ENCODE measurements around the gene CSPG4.
"Not testable (repeated sequence)": the region's sequence is repeated elsewhere in the genome, so short reads cannot be mapped to it uniquely, and the experiment has no call there.

CSPG4 gene

DNA sequence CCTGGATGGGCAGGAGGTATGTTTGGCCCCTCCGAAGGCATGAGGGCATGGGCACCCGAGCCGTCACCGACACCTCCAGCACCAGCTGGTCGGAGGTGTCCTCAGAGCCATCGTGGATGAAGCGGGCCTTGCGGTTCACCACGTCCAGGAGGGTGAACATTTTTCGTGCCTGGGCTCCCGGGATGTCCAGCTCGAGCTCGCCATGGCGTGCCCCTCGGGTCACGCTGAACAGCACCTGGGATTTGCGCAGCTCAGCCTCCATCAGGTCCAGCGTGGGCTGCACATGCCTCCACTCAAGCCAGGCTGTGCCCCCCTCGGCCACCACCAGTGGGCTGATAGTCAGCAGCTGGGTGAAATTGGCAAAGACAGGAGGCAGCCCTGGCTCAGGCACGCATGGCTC is 23.2 kb downstream of the CSPG4 start:
- H3K18ac ChIP-seq (ENCODE audit: low read length); H3K4ac ChIP-seq (ENCODE audit: low read length); H3K4me2 ChIP-seq (ENCODE audit: insufficient read depth, low read length, poor library complexity, severe bottlenecking); H4K91ac ChIP-seq (ENCODE audit: low read depth, low read length, poor library complexity); H3K79me1 ChIP-seq (ENCODE audit: low read depth, low read length); H3K9me3 ChIP-seq (replicated peaks in 1 of 2; ENCODE audit: control insufficient read depth in 2 of 2, insufficient read depth in 1 of 2, low read depth in 1 of 2, low read length in 2 of 2); H3K9ac ChIP-seq (ENCODE audit: low read depth, low read length, poor library complexity); H3K4me3 ChIP-seq (ENCODE audit: low read length in 2 of 2); H2BK15ac ChIP-seq (ENCODE audit: low read length); H3K27ac ChIP-seq (replicated peaks; ENCODE audit: low read length); H2AFZ ChIP-seq (ENCODE audit: low read length); H3K36me3 ChIP-seq (replicated peaks in 1 of 2; ENCODE audit: control insufficient read depth in 2 of 2, insufficient read depth in 2 of 2, low read length in 2 of 2); H2AK5ac ChIP-seq (ENCODE audit: low read depth, low read length); H3K23ac ChIP-seq (ENCODE audit: low read depth, low read length, poor library complexity); H3K14ac ChIP-seq (ENCODE audit: low read length); H2BK120ac ChIP-seq (ENCODE audit: low read depth, low read length); H2BK5ac ChIP-seq (ENCODE audit: low read length); H3K27me3 ChIP-seq (ENCODE audit: control insufficient read depth in 3 of 3, insufficient read depth in 3 of 3, low read depth in 1 of 3, low read length in 3 of 3); H4K8ac ChIP-seq (ENCODE audit: low read depth, low read length); DNase-seq (ENCODE audit: low spot score); H2BK12ac ChIP-seq (ENCODE audit: low read length): not testable (repeated sequence)
- no CpG with 5 or more reads among the region's 20 CpGs for WGBS, 2 donors (ENCODE audit: extremely low coverage in 2 of 2, insufficient read length in 2 of 2, insufficient replicate concordance in 1 of 2)
- peaks cover 10% of the 10 kb centered on the region in 2 donors for H3K4me1 ChIP-seq (ENCODE audit: control insufficient read depth in 2 of 2, insufficient read depth in 1 of 2, low read depth in 1 of 2, low read length in 2 of 2)

DNA sequence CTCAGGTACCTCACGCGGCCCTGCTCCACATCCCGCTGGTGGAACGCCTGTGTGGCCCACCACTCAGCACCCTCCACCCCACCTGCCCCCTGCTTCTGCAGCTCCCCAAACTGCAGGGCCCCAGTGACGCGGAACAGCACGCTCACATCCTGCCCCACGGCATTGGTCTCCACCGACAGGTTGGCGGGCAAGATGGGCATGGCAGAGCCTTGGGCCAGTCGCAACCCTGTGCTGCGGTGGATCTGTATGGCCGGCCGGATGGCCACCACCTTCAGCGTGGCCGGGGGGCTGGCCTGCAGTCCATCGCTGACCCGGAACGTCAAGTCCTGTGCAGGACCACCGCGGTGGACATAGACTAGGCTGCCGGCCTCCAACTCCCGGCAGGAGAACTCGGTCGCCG is 23.8 kb downstream of the CSPG4 start:
- peaks cover 2% of the 10 kb centered on the region for H3K79me1 ChIP-seq (ENCODE audit: low read depth, low read length)
- no peak for DNase-seq (ENCODE audit: low spot score)
- H3K4me2 ChIP-seq (ENCODE audit: insufficient read depth, low read length, poor library complexity, severe bottlenecking): no peak overlapping the region
- no peak overlapping the region for H2BK5ac ChIP-seq (ENCODE audit: low read length)
- H3K4me1 ChIP-seq (ENCODE audit: control insufficient read depth in 2 of 2, insufficient read depth in 1 of 2, low read depth in 1 of 2, low read length in 2 of 2): peaks cover 4% of the 10 kb centered on the region in 2 donors
- no peak overlapping the region for H2AFZ ChIP-seq (ENCODE audit: low read length)
- H3K27ac ChIP-seq (replicated peaks; ENCODE audit: low read length): no peak overlapping the region
- no peaks in the 10 kb centered on the region for H3K36me3 ChIP-seq (replicated peaks in 1 of 2; ENCODE audit: control insufficient read depth in 2 of 2, insufficient read depth in 2 of 2, low read length in 2 of 2)
- peak overlapping the region; percentile 28 for H3K18ac ChIP-seq (ENCODE audit: low read length)
- H2BK12ac ChIP-seq (ENCODE audit: low read length): no peak overlapping the region
- no peak overlapping the region for H4K8ac ChIP-seq (ENCODE audit: low read depth, low read length)
- whole genome bisulfite sequencing, 2 donors (ENCODE audit: extremely low coverage in 2 of 2, insufficient read length in 2 of 2, insufficient replicate concordance in 1 of 2): no CpG with 5 or more reads among the region's 26 CpGs
- H3K4me3 ChIP-seq (ENCODE audit: low read length in 2 of 2): no peak overlapping the region
- H3K9ac ChIP-seq (ENCODE audit: low read depth, low read length, poor library complexity): peak overlapping the region; percentile 44
- H2BK120ac ChIP-seq (ENCODE audit: low read depth, low read length): no peak overlapping the region
- H3K27me3 ChIP-seq (ENCODE audit: control insufficient read depth in 3 of 3, insufficient read depth in 3 of 3, low read depth in 1 of 3, low read length in 3 of 3): no peaks in the 10 kb centered on the region
- H3K23ac ChIP-seq (ENCODE audit: low read depth, low read length, poor library complexity): peak overlapping the region; percentile 43
- no peak overlapping the region for H3K4ac ChIP-seq (ENCODE audit: low read length)
- no peak overlapping the region for H4K91ac ChIP-seq (ENCODE audit: low read depth, low read length, poor library complexity)
- no peak overlapping the region for H3K14ac ChIP-seq (ENCODE audit: low read length)
- H2BK15ac ChIP-seq (ENCODE audit: low read length): no peak overlapping the region
- no peaks in the 10 kb centered on the region for H3K9me3 ChIP-seq (replicated peaks in 1 of 2; ENCODE audit: control insufficient read depth in 2 of 2, insufficient read depth in 1 of 2, low read depth in 1 of 2, low read length in 2 of 2)
- H2AK5ac ChIP-seq (ENCODE audit: low read depth, low read length): no peak overlapping the region

DNA sequence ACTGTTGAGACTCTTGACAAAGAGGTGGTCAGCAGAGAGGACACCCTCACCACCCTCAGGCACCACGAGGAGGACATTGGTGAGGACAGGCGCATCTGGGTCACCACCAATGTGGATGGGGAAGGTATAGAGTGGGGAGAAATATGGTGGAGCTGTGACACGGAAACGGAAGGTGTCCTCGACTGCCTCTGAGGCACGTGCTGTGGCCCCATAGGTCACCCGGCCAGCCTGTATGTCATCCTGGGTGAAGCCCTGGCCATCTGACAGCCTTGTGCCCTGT is 24.4 kb downstream of the CSPG4 start:
- H2BK5ac ChIP-seq (ENCODE audit: low read length): no peak overlapping the region
- no peak overlapping the region for H2AK5ac ChIP-seq (ENCODE audit: low read depth, low read length)
- H2BK15ac ChIP-seq (ENCODE audit: low read length): no peak overlapping the region
- no CpG with 5 or more reads among the region's 7 CpGs for WGBS, 2 donors (ENCODE audit: extremely low coverage in 2 of 2, insufficient read length in 2 of 2, insufficient replicate concordance in 1 of 2)
- peaks cover 0 to 4% of the 10 kb centered on the region in 2 donors for H3K4me1 ChIP-seq (ENCODE audit: control insufficient read depth in 2 of 2, insufficient read depth in 1 of 2, low read depth in 1 of 2, low read length in 2 of 2)
- H3K4me2 ChIP-seq (ENCODE audit: insufficient read depth, low read length, poor library complexity, severe bottlenecking): no peak overlapping the region
- H3K23ac ChIP-seq (ENCODE audit: low read depth, low read length, poor library complexity): no peak overlapping the region
- H3K18ac ChIP-seq (ENCODE audit: low read length): no peak overlapping the region
- no peak overlapping the region for H3K27ac ChIP-seq (replicated peaks; ENCODE audit: low read length)
- no peak overlapping the region for H3K4ac ChIP-seq (ENCODE audit: low read length)
- H3K14ac ChIP-seq (ENCODE audit: low read length): no peak overlapping the region
- no peak overlapping the region for H2BK12ac ChIP-seq (ENCODE audit: low read length)
- H3K9ac ChIP-seq (ENCODE audit: low read depth, low read length, poor library complexity): peak overlapping the region; percentile 12
- H2AFZ ChIP-seq (ENCODE audit: low read length): no peak overlapping the region
- H3K27me3 ChIP-seq (ENCODE audit: control insufficient read depth in 3 of 3, insufficient read depth in 3 of 3, low read depth in 1 of 3, low read length in 3 of 3): no peaks in the 10 kb centered on the region
- H3K4me3 ChIP-seq (ENCODE audit: low read length in 2 of 2): peak overlapping the region in 1 of 2 donors; percentile 49
- no peaks in the 10 kb centered on the region for H3K36me3 ChIP-seq (replicated peaks in 1 of 2; ENCODE audit: control insufficient read depth in 2 of 2, insufficient read depth in 2 of 2, low read length in 2 of 2)
- H4K8ac ChIP-seq (ENCODE audit: low read depth, low read length): no peak overlapping the region
- DNase-seq (ENCODE audit: low spot score): no peak
- no peaks in the 10 kb centered on the region for H3K79me1 ChIP-seq (ENCODE audit: low read depth, low read length)
- H4K91ac ChIP-seq (ENCODE audit: low read depth, low read length, poor library complexity): no peak overlapping the region
- H2BK120ac ChIP-seq (ENCODE audit: low read depth, low read length): no peak overlapping the region
- H3K9me3 ChIP-seq (replicated peaks in 1 of 2; ENCODE audit: control insufficient read depth in 2 of 2, insufficient read depth in 1 of 2, low read depth in 1 of 2, low read length in 2 of 2): no peaks in the 10 kb centered on the region

- Histone ChIP-seq H3K36me3 (replicated peaks in 1 of 2; ENCODE audit: control insufficient read depth in 2 of 2, insufficient read depth in 2 of 2, low read length in 2 of 2) (no peaks in the 10 kb centered on the region), H2BK15ac (ENCODE audit: low read length) (peak overlapping the region; percentile 85), H2AK5ac (ENCODE audit: low read depth, low read length) (peak overlapping the region; percentile 96), H3K27me3 (ENCODE audit: control insufficient read depth in 3 of 3, insufficient read depth in 3 of 3, low read depth in 1 of 3, low read length in 3 of 3) (no peaks in the 10 kb centered on the region), H3K14ac (ENCODE audit: low read length) (peak overlapping the region; percentile 47), H3K23ac (ENCODE audit: low read depth, low read length, poor library complexity) (peak overlapping the region; percentile 55), H4K8ac (ENCODE audit: low read depth, low read length) (no peak overlapping the region), H2BK12ac (ENCODE audit: low read length) (peak overlapping the region; percentile 73), H3K18ac (ENCODE audit: low read length) (no peak overlapping the region), H3K4me2 (ENCODE audit: insufficient read depth, low read length, poor library complexity, severe bottlenecking) (no peak overlapping the region), H3K79me1 (ENCODE audit: low read depth, low read length) (no peaks in the 10 kb centered on the region), H2BK120ac (ENCODE audit: low read depth, low read length) (no peak overlapping the region), H3K9ac (ENCODE audit: low read depth, low read length, poor library complexity) (no peak overlapping the region), H2BK5ac (ENCODE audit: low read length) (no peak overlapping the region), H2AFZ (ENCODE audit: low read length) (no peak overlapping the region), H3K4me1 (ENCODE audit: control insufficient read depth in 2 of 2, insufficient read depth in 1 of 2, low read depth in 1 of 2, low read length in 2 of 2) (peaks cover 0 to 4% of the 10 kb centered on the region in 2 donors), H4K91ac (ENCODE audit: low read depth, low read length, poor library complexity) (no peak overlapping the region), H3K4ac (ENCODE audit: low read length) (no peak overlapping the region), H3K4me3 (ENCODE audit: low read length in 2 of 2) (no peak overlapping the region), H3K27ac (replicated peaks; ENCODE audit: low read length) (no peak overlapping the region), H3K9me3 (replicated peaks in 1 of 2; ENCODE audit: control insufficient read depth in 2 of 2, insufficient read depth in 1 of 2, low read depth in 1 of 2, low read length in 2 of 2) (no peaks in the 10 kb centered on the region)
- WGBS, 2 donors (ENCODE audit: extremely low coverage in 2 of 2, insufficient read length in 2 of 2, insufficient replicate concordance in 1 of 2): no CpG with 5 or more reads among the region's 44 CpGs
- DNase-seq (ENCODE audit: low spot score): no peak
Observed at GRCh38 chr15:75687486-75688277, 25.0 kb downstream of the CSPG4 start.

All from neuronal stem cell (in vitro differentiated cells).